Left lung (tissue), 10 donors: ENCODE results near the gene MSANTD7. TPM values are rescaled to one million over a fixed set of nuclear protein-coding genes. Genes with fewer than 3 reads are reported as not detected.

Experiments
- ATAC-seq: fragments of 200-7000 bp; cut with Tn5 transposase; one replicate; pipeline ENCODE4 v1.9.1; 2020; ENCODE audit warnings: moderate library complexity
- DNase-seq, 4 donors: peaks; one replicate each; pipeline ENCODE4 v3.0.0-alpha.2; 2013 to 2020
- H3K27ac ChIP-seq, 2 donors: fragments of 200-600 bp; sonication (generic) in 1 of 2; one replicate each; pipeline versions ENCODE4 v1.5.0 to v1.8.0; 2020 to 2021
- H3K27me3 ChIP-seq, 2 donors: fragments of 200-600 bp; sonication (generic) in 1 of 2; one replicate each; pipeline versions ENCODE4 v1.5.0 to v1.8.0; 2020 to 2021
- H3K36me3 ChIP-seq, 2 donors: fragments of 200-600 bp; sonication (generic) in 1 of 2; one replicate each; pipeline versions ENCODE4 v1.5.0 to v1.8.0; 2020 to 2021
- H3K4me1 ChIP-seq, 2 donors: fragments of 200-600 bp; one replicate each; pipeline ENCODE4 v1.8.0; 2021
- H3K4me3 ChIP-seq, 2 donors: fragments of 200-600 bp; sonication (generic) in 1 of 2; one replicate each; pipeline versions ENCODE4 v1.5.0 to v1.8.0; 2020 to 2021; ENCODE audit warnings: mild to moderate bottlenecking in 1 of 2
- H3K9me3 ChIP-seq, 2 donors: fragments of 200-600 bp; sonication (generic) in 1 of 2; one replicate each; pipeline versions ENCODE4 v1.5.0 to v1.8.0; 2020 to 2021
- CTCF ChIP-seq, 2 donors: fragments of 200-600 bp; sonication (generic) in 1 of 2; IDR thresholded peaks; one replicate each; pipeline versions ENCODE4 v1.5.0 to v1.8.0; 2021; ENCODE audit warnings: antibody characterized with exemption in 2 of 2
- intact Hi-C, 2 donors: fragments of 100-400 bp; cut with DNase I; formaldehyde crosslinking; loops; one replicate each; pipeline versions ENCODE4 v1.11.2 to v1.14.2; 2022
- polyA plus RNA-seq, 6 donors: library from polyadenylated mRNA; unstranded; fragments of 120-200 nt; gene quantifications; one replicate each; pipeline ENCODE4 v1.2.1, GENCODE V29; 2013; ENCODE audit not compliant: insufficient read length in 6 of 6
- total RNA-seq, 2 donors: library from RNA; stranded (reverse); fragmentation: NEBNext Ultra II Directional; extraction: Animal tissue kit (Norgen Biotek cat#: 25700); gene quantifications; one replicate each; pipeline ENCODE4 v1.2.1, GENCODE V29; 2021
- donor health status: DM: no; HTN: yes; CAD: no.
- donor health status: DM: no; HTN: no; CAD: no.

The MSANTD7 gene
- total and polyA plus RNA-seq, 8 donors = 8.5 to 18.1 (median 15.9) TPM

GRCh38 chr10:14838582-14839304 is 637 bp downstream of the MSANTD7 start:
- ATAC-seq (peak; percentile 20), DNase-seq (peak; percentile 41 to 87 (median 56))
- Histone ChIP-seq H3K27me3 (no peaks in the 10 kb centered on the region), H3K4me3 (peak overlapping the region; percentile 97 to 100), H3K9me3 (no peaks in the 10 kb centered on the region), H3K36me3 (peaks cover 0 to 31% of the 10 kb centered on the region in 2 donors), H3K27ac (peak overlapping the region; percentile 87 to 93), H3K4me1 (peaks cover 0 to 17% of the 10 kb centered on the region in 2 donors)
- no peak for TF ChIP-seq CTCF (IDR thresholded peaks at IDR 0.05)
- intact Hi-C loops = no loop called here

GRCh38 chr10:14839305-14839695 is 1.2 kb downstream of the MSANTD7 start:
- H3K27me3 ChIP-seq = no peaks in the 10 kb centered on the region
- peaks cover 0 to 37% of the 10 kb centered on the region in 2 donors for H3K36me3 ChIP-seq
- no peak for TF ChIP-seq CTCF (IDR thresholded peaks at IDR 0.05)
- ATAC-seq (no peak), DNase-seq (no peak)
- intact Hi-C loops = no loop called here
- peaks cover 0 to 17% of the 10 kb centered on the region in 2 donors for H3K4me1 ChIP-seq
- H3K9me3 ChIP-seq = no peaks in the 10 kb centered on the region
- H3K27ac ChIP-seq = peak overlapping the region; percentile 87 to 93
- peak overlapping the region; percentile 97 to 100 for H3K4me3 ChIP-seq

GRCh38 chr10:14840178-14840577 is 2.1 kb downstream of the MSANTD7 start:
- no peak for DNase-seq
- TF ChIP-seq CTCF (IDR thresholded peaks at IDR 0.05) = no peak
- intact Hi-C loops = no loop called here
- H3K4me3 ChIP-seq = no peak overlapping the region
- ATAC-seq = no peak
- no peak overlapping the region for H3K27ac ChIP-seq
- no peaks in the 10 kb centered on the region for H3K27me3 ChIP-seq
- H3K36me3 ChIP-seq = peaks cover 0 to 45% of the 10 kb centered on the region in 2 donors
- no peaks in the 10 kb centered on the region for H3K9me3 ChIP-seq
- H3K4me1 ChIP-seq = peaks cover 0 to 17% of the 10 kb centered on the region in 2 donors

- no peak for DNase-seq
- intact Hi-C loops = no loop called here
- H3K4me3 ChIP-seq = no peak overlapping the region
- H3K9me3 ChIP-seq = no peaks in the 10 kb centered on the region
- peaks cover 0 to 50% of the 10 kb centered on the region in 2 donors for H3K36me3 ChIP-seq
- ATAC-seq = no peak
- peaks cover 0 to 8% of the 10 kb centered on the region in 2 donors for H3K4me1 ChIP-seq
- no peaks in the 10 kb centered on the region for H3K27me3 ChIP-seq
- TF ChIP-seq CTCF (IDR thresholded peaks at IDR 0.05) = no peak
- no peak overlapping the region for H3K27ac ChIP-seq
Measured at GRCh38 chr10:14843327-14843988, 5.4 kb downstream of the MSANTD7 start.

- intact Hi-C loops = no loop called here
- peaks cover 0 to 61% of the 10 kb centered on the region in 2 donors for H3K36me3 ChIP-seq
- no peaks in the 10 kb centered on the region for H3K9me3 ChIP-seq
- H3K27ac ChIP-seq = no peak overlapping the region
- no peak overlapping the region for H3K4me3 ChIP-seq
- TF ChIP-seq CTCF (IDR thresholded peaks at IDR 0.05) = no peak
- no peaks in the 10 kb centered on the region for H3K4me1 ChIP-seq
- DNase-seq = no peak
- no peaks in the 10 kb centered on the region for H3K27me3 ChIP-seq
- no peak for ATAC-seq
Measured at GRCh38 chr10:14844948-14845347, 6.8 kb downstream of the MSANTD7 start.
